MM.1S (cell line): Measurements from ENCODE around the gene GLCE.

Source experiments
- DNase-seq: peaks from one replicate; pipeline ENCODE4 v3.0.0-alpha.2; 2015
- H2AFZ ChIP-seq: fragments of 300-600 bp; sonication (generic); 2 replicates; pipeline ENCODE4 v1.6.0; 2016; ENCODE audit warnings: antibody characterized with exemption, low read length
- H3F3A ChIP-seq: fragments of 300-600 bp; sonication (generic); 2 replicates; pipeline ENCODE4 v1.6.1; 2016; ENCODE audit warnings: mild to moderate bottlenecking, antibody characterized with exemption, low read length, moderate library complexity, mixed read lengths; ENCODE audit not compliant: insufficient read depth
- H3K27ac ChIP-seq: fragments of 300-600 bp; sonication (generic); 2 replicates; pipeline ENCODE4 v1.5.1; 2016; ENCODE audit warnings: mild to moderate bottlenecking, low read length
- H3K27me3 ChIP-seq: fragments of 300-600 bp; sonication (generic); replicated peaks from 2 replicates; pipeline ENCODE4 v1.6.0; 2016; ENCODE audit warnings: low read length; ENCODE audit not compliant: insufficient read depth
- H3K36me3 ChIP-seq: fragments of 300-600 bp; sonication (generic); replicated peaks from 2 replicates; pipeline ENCODE4 v1.6.1; 2016; ENCODE audit warnings: mild to moderate bottlenecking, low read length, mixed read lengths; ENCODE audit not compliant: insufficient read depth
- H3K4me1 ChIP-seq: fragments of 300-600 bp; sonication (generic); 2 replicates; pipeline ENCODE4 v1.6.1; 2016; ENCODE audit warnings: low read length, mixed read lengths
- H3K4me2 ChIP-seq: fragments of 300-600 bp; sonication (generic); 2 replicates; pipeline ENCODE4 v1.6.0; 2016; ENCODE audit warnings: low read depth, low read length
- H3K4me3 ChIP-seq: fragments of 300-600 bp; sonication (generic); 2 replicates; pipeline ENCODE4 v1.5.1; 2016; ENCODE audit warnings: low read length, mixed read lengths
- H3K79me2 ChIP-seq: fragments of 300-600 bp; sonication (generic); 2 replicates; pipeline ENCODE4 v1.6.1; 2016; ENCODE audit warnings: mixed run types, low read length, mixed read lengths
- H3K9ac ChIP-seq: fragments of 300-600 bp; sonication (generic); 2 replicates; pipeline ENCODE4 v1.6.1; 2016; ENCODE audit warnings: low read length, mixed read lengths
- H3K9me2 ChIP-seq: fragments of 300-600 bp; sonication (generic); replicated peaks from 2 replicates; pipeline ENCODE4 v1.6.1; 2016; ENCODE audit warnings: mild to moderate bottlenecking, low read length, mixed read lengths; ENCODE audit not compliant: insufficient read depth
- H3K9me3 ChIP-seq: fragments of 300-600 bp; sonication (generic); replicated peaks from 2 replicates; pipeline ENCODE4 v1.6.1; 2016; ENCODE audit warnings: mild to moderate bottlenecking, low read length, mixed read lengths; ENCODE audit not compliant: insufficient read depth
- H4K20me1 ChIP-seq: fragments of 300-600 bp; sonication (generic); 2 replicates; pipeline ENCODE4 v1.6.1; 2016; ENCODE audit warnings: mild to moderate bottlenecking, low read length, moderate library complexity, mixed read lengths; ENCODE audit not compliant: insufficient read depth
- CTCF ChIP-seq: fragments of 300-600 bp; sonication (generic); IDR thresholded peaks from 2 replicates; pipeline ENCODE4 v1.5.1; 2016; ENCODE audit warnings: antibody characterized with exemption, low read length, mixed read lengths
- EZH2 ChIP-seq: fragments of 300-600 bp; sonication (generic); optimal IDR thresholded peaks from 2 replicates; pipeline ENCODE3; 2017; ENCODE audit warnings: low read depth, mild to moderate bottlenecking, antibody characterized with exemption, low read length, mixed read lengths
- EZH2phosphoT487 ChIP-seq: fragments of 300-600 bp; sonication (generic); IDR thresholded peaks from 2 replicates; pipeline ENCODE4 v1.6.1; 2018; ENCODE audit warnings: antibody characterized with exemption, low read length

GLCE gene

GRCh38 chr15:69146724-69147435 is 13.6 kb upstream of the GLCE start:
- TF ChIP-seq CTCF (no peak), EZH2phosphoT487 (no peak), EZH2 (no peak)
- Histone ChIP-seq H3F3A (no peaks in the 10 kb centered on the region), H3K4me3 (no peak overlapping the region), H4K20me1 (no peaks in the 10 kb centered on the region), H3K9me3 (no peaks in the 10 kb centered on the region), H3K9ac (no peak overlapping the region), H3K27ac (no peak overlapping the region), H3K36me3 (no peaks in the 10 kb centered on the region), H3K79me2 (no peaks in the 10 kb centered on the region), H3K9me2 (no peaks in the 10 kb centered on the region), H2AFZ (no peak overlapping the region), H3K27me3 (no peaks in the 10 kb centered on the region), H3K4me1 (no peaks in the 10 kb centered on the region), H3K4me2 (no peak overlapping the region)
- no peak for DNase-seq

GRCh38 chr15:69148465-69148864 is 12.0 kb upstream of the GLCE start:
- Histone ChIP-seq H3K27me3 (no peaks in the 10 kb centered on the region), H3K4me3 (no peak overlapping the region), H3K27ac (no peak overlapping the region), H3K79me2 (no peaks in the 10 kb centered on the region), H3K9ac (no peak overlapping the region), H3K9me3 (no peaks in the 10 kb centered on the region), H3K36me3 (no peaks in the 10 kb centered on the region), H2AFZ (no peak overlapping the region), H3K4me1 (no peaks in the 10 kb centered on the region), H3K4me2 (no peak overlapping the region), H4K20me1 (no peaks in the 10 kb centered on the region), H3F3A (no peaks in the 10 kb centered on the region), H3K9me2 (no peaks in the 10 kb centered on the region)
- DNase-seq: no peak
- no peak for TF ChIP-seq EZH2phosphoT487
- TF ChIP-seq EZH2: no peak
- TF ChIP-seq CTCF: no peak

- no peak overlapping the region for H3K4me3 ChIP-seq
- H3K9ac ChIP-seq: no peak overlapping the region
- no peaks in the 10 kb centered on the region for H3F3A ChIP-seq
- H3K9me3 ChIP-seq: no peaks in the 10 kb centered on the region
- DNase-seq: no peak
- no peaks in the 10 kb centered on the region for H4K20me1 ChIP-seq
- no peak overlapping the region for H3K4me2 ChIP-seq
- H3K27me3 ChIP-seq: no peaks in the 10 kb centered on the region
- H3K4me1 ChIP-seq: no peaks in the 10 kb centered on the region
- H3K27ac ChIP-seq: no peak overlapping the region
- no peaks in the 10 kb centered on the region for H3K9me2 ChIP-seq
- H3K79me2 ChIP-seq: no peaks in the 10 kb centered on the region
- no peak for TF ChIP-seq EZH2
- no peak for TF ChIP-seq CTCF
- no peak for TF ChIP-seq EZH2phosphoT487
- H2AFZ ChIP-seq: no peak overlapping the region
- no peaks in the 10 kb centered on the region for H3K36me3 ChIP-seq
Observed at GRCh38 chr15:69149163-69149562, 11.3 kb upstream of the GLCE start.
